Fibroblast of villous mesenchyme (primary cell): ENCODE data around the gene MCC. TPM values are rescaled to one million over a fixed set of nuclear protein-coding genes. Genes with fewer than 3 reads are reported as not detected.
A peak's percentile ranks its signal among the peaks of the same experiment; 100 is the strongest.

ENCODE experiments used
- DNase-seq: peaks from one replicate; pipeline ENCODE4 v3.0.0-alpha.2; 2010; ENCODE audit warnings: low read depth
- H3K4me3 ChIP-seq: 2 replicates; pipeline ENCODE4 v1.5.1; 2011; ENCODE audit warnings: low read depth, mild to moderate bottlenecking, low read length
- CTCF ChIP-seq: IDR thresholded peaks from 2 replicates; pipeline ENCODE4 v1.5.1; 2012; ENCODE audit warnings: low read depth, mild to moderate bottlenecking, low read length; ENCODE audit not compliant: insufficient read depth
- total RNA-seq: library from RNA; depleted of rRNA; stranded (reverse); fragments of >200 nt; gene quantifications from 2 replicates; pipeline ENCODE4 v1.2.3, GENCODE V29; 2012

MCC gene
- total RNA-seq, 1 donor, result 37.6 TPM

GRCh38 chr5:113302120-113302519 lies 186.1 kb downstream of the MCC start:
- no peak for DNase-seq
- no peak overlapping the region for H3K4me3 ChIP-seq
- no peak for TF ChIP-seq CTCF

GRCh38 chr5:113299591-113299990 lies 188.7 kb downstream of the MCC start:
- TF ChIP-seq CTCF, result no peak
- H3K4me3 ChIP-seq, result no peak overlapping the region
- no peak for DNase-seq

- no peak for DNase-seq
- no peak for TF ChIP-seq CTCF
- no peak overlapping the region for H3K4me3 ChIP-seq
Observed at GRCh38 chr5:113296676-113297075, 191.6 kb downstream of the MCC start.

- H3K4me3 ChIP-seq, result peak overlapping the region; percentile 77
- TF ChIP-seq CTCF, result no peak
- DNase-seq, result no peak
Observed at GRCh38 chr5:113295111-113295539, 193.1 kb downstream of the MCC start.

GRCh38 chr5:113294311-113295110 lies 193.7 kb downstream of the MCC start:
- peak; percentile 32 for TF ChIP-seq CTCF
- H3K4me3 ChIP-seq, result peak overlapping the region; percentile 77
- DNase-seq, result peak; percentile 95

- no peak for TF ChIP-seq CTCF
- peak overlapping the region; percentile 77 for H3K4me3 ChIP-seq
- DNase-seq, result peak; percentile 55
Observed at GRCh38 chr5:113293975-113294310, 194.3 kb downstream of the MCC start.
